GM12875 (cell line): Measurements from ENCODE around the gene MAPK8IP1.

Experiments
- H3K4me3 ChIP-seq: one replicate; pipeline ENCODE4 v1.5.1; 2011; ENCODE audit warnings: low read depth, low read length, control low read depth
- TF ChIP-seq, protein P1 (sequence below): IDR thresholded peaks from 2 replicates; pipeline ENCODE4 v1.5.1; 2011; ENCODE audit warnings: low read depth, mild to moderate bottlenecking, control low read depth, inconsistent platforms, low read length, moderate library complexity, borderline replicate concordance; ENCODE audit not compliant: insufficient read depth

Gene MAPK8IP1

DNA sequence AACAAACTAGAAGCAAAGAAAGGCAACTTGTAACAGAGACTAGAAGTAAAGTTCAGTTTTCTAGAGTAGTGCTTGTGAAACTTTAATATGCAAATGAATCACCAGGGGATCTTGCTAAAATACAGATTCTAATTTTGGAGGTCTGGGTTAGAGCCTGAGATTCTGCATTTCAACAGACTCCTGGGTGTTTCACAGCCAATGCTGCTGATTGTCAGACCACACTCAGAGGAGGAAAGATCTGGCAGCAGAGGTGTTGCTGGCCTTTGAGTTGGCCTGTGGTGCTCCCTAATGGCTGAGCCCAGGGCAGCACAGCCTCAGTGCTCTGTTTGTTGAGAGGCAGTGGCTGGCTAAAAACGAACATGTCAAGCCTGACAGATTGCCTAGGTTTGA lies 32.7 kb upstream of the MAPK8IP1 start:
- no peak overlapping the region for H3K4me3 ChIP-seq

DNA sequence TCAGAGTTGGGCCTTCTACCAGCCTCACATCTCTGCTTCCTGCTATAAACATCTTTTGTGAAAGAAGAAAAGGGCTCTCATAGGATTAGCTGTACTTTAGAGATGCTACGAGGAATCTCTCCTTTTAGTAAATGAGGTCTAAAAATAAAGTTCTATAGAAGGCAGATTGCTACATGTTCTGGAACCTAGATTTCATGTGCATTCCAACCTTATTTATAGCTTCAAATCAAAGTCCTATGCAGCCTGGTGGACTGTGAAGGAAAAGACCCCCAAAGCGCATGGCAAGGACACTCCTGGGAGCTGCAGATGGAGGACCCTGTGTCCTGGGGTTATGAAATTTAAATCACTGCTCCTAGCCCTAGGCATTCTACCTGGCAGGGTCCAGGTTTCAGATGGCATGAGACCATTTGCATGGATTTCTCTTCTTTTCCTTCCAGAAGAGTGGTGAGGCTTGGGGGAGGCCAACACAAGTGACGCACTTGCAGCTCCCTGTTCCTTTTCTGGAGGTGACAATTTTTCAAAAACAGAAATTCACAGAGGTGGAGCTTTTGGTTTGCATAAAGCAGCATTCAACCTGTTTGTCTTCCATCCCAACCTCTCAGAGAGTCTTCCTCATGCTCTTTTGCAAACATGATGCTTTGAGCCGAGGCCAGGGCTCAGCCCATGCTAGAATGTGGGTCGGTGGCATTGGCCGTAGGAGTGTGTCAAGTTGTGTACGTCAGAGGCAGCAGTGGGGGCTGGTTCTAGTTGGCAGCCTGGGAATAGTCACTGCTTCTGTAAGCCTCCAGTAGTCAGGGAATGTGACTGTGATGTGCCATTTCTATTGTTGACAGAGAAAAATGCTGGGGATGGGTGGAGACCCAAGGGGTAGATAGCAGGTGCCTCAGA lies 31.9 kb upstream of the MAPK8IP1 start:
- H3K4me3 ChIP-seq = no peak overlapping the region
- TF ChIP-seq, protein P1, sequence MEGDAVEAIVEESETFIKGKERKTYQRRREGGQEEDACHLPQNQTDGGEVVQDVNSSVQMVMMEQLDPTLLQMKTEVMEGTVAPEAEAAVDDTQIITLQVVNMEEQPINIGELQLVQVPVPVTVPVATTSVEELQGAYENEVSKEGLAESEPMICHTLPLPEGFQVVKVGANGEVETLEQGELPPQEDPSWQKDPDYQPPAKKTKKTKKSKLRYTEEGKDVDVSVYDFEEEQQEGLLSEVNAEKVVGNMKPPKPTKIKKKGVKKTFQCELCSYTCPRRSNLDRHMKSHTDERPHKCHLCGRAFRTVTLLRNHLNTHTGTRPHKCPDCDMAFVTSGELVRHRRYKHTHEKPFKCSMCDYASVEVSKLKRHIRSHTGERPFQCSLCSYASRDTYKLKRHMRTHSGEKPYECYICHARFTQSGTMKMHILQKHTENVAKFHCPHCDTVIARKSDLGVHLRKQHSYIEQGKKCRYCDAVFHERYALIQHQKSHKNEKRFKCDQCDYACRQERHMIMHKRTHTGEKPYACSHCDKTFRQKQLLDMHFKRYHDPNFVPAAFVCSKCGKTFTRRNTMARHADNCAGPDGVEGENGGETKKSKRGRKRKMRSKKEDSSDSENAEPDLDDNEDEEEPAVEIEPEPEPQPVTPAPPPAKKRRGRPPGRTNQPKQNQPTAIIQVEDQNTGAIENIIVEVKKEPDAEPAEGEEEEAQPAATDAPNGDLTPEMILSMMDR = no peak

More for the DNA sequence above, 32.7 kb upstream of the MAPK8IP1 start:
- TF ChIP-seq, protein P1 = 0 out of 2 replicates have a peak, but pooled peaks have one; percentile 29

DNA sequence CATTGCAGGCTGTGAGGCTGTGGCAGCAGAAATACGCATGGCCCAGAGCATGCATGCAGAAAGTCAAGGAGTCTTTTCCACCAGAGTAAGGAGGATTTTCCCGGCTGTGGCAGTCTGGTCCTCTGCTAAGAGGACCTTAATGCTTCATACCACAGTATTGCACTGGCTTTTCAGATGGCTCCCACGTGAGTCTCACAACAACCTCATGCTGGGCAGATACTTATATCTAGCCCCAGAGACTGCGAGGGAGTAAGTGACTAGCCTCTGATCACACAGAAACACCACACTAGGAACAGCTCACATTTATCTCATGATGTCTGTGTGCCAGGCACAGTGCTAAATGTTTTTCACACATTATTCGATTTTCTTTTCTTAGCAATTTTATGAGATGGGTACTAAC lies 30.1 kb upstream of the MAPK8IP1 start:
- TF ChIP-seq, protein P1 = no peak
- H3K4me3 ChIP-seq = no peak overlapping the region

DNA sequence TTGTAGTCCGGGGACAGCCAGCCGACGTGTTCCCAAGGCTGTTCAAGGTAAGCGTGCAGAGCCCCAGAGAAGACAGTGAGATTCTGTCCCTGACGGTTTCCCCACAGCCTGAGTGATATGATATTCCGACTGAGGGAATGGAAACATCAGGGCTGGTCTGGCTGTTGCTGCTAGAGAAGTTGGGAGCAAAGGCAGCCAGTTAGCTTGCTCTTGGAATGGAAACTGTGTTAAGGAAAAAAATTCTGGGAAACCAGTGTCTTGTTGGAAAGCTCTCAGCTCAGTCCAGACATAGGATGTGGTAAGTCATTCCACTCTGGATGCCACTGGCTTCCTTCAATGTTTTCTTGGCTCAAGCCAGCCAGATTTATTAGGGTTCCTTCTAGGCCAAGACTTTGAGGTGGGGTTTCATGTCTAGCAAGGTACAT lies 29.4 kb upstream of the MAPK8IP1 start:
- no peak overlapping the region for H3K4me3 ChIP-seq
- TF ChIP-seq, protein P1 = no peak

DNA sequence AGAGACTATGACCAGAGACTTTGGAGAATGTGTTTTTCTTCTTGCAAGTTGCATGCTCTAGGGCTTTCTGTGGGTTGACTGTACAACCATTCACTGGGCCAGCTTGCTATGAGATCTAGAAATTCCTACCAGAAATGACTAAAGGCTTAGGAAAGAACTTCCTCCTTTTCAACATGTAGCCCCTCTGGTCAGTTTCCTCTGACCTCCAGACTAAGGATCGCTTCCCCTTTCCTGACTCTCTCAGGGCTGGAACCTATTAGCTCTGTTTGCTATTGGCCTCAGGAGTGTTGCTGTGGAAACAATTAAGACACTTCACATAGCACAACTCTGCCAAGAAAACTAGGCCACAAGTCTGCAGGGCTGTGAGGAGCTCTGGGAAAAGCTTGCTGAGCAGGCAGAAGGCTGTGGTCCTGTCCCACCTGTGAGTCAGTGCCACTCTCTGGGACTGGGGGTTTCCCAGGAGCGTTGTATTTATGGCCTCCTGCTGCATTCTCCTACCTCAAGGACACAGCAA lies 27.4 kb upstream of the MAPK8IP1 start:
- TF ChIP-seq, protein P1 = no peak

DNA sequence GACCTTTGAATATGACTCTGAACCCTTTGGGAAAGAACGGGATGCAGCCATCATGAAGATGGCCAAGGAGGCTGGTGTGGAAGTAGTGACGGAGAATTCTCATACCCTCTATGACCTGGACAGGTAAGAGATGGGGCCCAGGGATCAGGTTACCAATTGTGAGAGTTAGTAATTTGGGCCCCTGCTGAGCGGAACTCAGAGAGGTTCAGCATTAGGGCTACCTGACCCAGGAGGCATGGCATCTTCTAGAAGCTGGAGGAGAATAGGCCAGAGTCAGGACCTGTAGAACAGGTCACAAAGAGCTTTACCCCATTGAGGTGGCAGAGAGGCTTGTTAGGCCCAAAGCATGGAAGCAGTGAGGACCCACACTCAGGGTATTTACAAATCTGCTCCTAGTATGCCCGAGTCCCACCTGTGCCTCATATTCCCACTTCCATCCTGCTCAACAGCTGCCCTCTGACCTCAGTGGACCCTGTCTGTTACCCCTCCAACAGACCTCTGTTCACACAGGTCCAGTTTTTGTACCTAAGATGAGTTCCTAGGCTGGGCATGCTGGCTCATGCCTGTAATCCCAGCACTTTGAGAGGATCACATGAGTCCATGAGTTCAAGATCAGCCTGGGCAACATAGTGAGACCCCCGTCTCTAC lies 26.6 kb upstream of the MAPK8IP1 start:
- no peak overlapping the region for H3K4me3 ChIP-seq
- TF ChIP-seq, protein P1 = no peak

More for the DNA sequence above, 27.4 kb upstream of the MAPK8IP1 start:
- H3K4me3 ChIP-seq = no peak overlapping the region
